Ovary (tissue), 9 donors: ENCODE results near the gene FKBP8. TPM values are rescaled to one million over a fixed set of nuclear protein-coding genes. Genes with fewer than 3 reads are reported as not detected.

ENCODE experiments used
- DNase-seq, 5 donors: peaks; one replicate each; pipeline ENCODE4 v3.0.0-alpha.2; 2019 to 2020
- H3K27ac ChIP-seq, 2 donors: fragments of 200-600 bp; one replicate each; pipeline versions ENCODE4 v1.5.1 to v1.8.0; 2019 to 2022
- H3K27me3 ChIP-seq: fragments of 200-600 bp; one replicate; pipeline ENCODE4 v1.8.0; 2022
- H3K36me3 ChIP-seq: fragments of 200-600 bp; sonication (generic); one replicate; pipeline ENCODE4 v1.5.1; 2019
- H3K4me1 ChIP-seq: one replicate; pipeline ENCODE4 v1.8.1; 2013; ENCODE audit warnings: mild to moderate bottlenecking, moderate library complexity; ENCODE audit not compliant: insufficient read depth
- H3K4me3 ChIP-seq: fragments of 200-600 bp; sonication (generic); one replicate; pipeline ENCODE4 v1.5.1; 2017
- H3K9me3 ChIP-seq, 2 donors: fragments of 200-600 bp in 1 of 2; sonication (generic) in 1 of 2; one replicate each; pipeline versions ENCODE4 v1.5.1 to v1.8.1; 2013 to 2019; ENCODE audit warnings: mild to moderate bottlenecking in 1 of 2, moderate library complexity in 1 of 2
- CTCF ChIP-seq, 3 donors: fragments of 450-650 bp in 2 of 3; fragments of 200-600 bp in 1 of 3; IDR thresholded peaks; one replicate each; pipeline versions ENCODE4 v1.5.1 to v1.8.0; 2016 to 2022; ENCODE audit warnings: antibody characterized with exemption in 3 of 3, mild to moderate bottlenecking in 1 of 3
- EP300 ChIP-seq: sonication (generic); formaldehyde crosslinking; IDR thresholded peaks from one replicate; pipeline ENCODE4 v1.6.1; 2017; ENCODE audit warnings: antibody characterized with exemption
- POLR2A ChIP-seq: fragments of 450-650 bp; IDR thresholded peaks from one replicate; pipeline ENCODE4 v1.6.1; 2017; ENCODE audit warnings: antibody characterized with exemption, mild to moderate bottlenecking, moderate library complexity
- WGBS, 3 donors: extraction: QIAGEN DNeasy Blood & Tissue Kit in 1 of 3; methylation state at CpG; one replicate each; pipeline versions ENCODE4 v1.1.5 to v1.1.7; 2013 to 2017; 5-methylcytosine and 5-hydroxymethylcytosine counted together
- intact Hi-C, 4 donors: fragments of 100-400 bp; cut with DNase I; formaldehyde crosslinking; loops; one replicate each; pipeline versions ENCODE4 v1.11.0 to v1.15.1; 2022 to 2023
- polyA plus RNA-seq, 2 donors: library from polyadenylated mRNA; stranded (reverse); fragments of 200-250 nt in 1 of 2; fragments of 350-450 nt in 1 of 2; fragmentation: Illumina TruSeq in 1 of 2; extraction: RNeasy Lipid Tissue Mini Kit (QIAGEN cat#74804) in 1 of 2; gene quantifications; one replicate each; pipeline ENCODE4 v1.2.3, GENCODE V29; 2013 to 2014
- total RNA-seq, 7 donors: library from RNA; depleted of rRNA in 2 of 7; stranded (reverse); fragments of >200 nt in 2 of 7; fragmentation: NEBNext Ultra II Directional in 3 of 7; extraction: Animal tissue kit (Norgen Biotek cat#: 25700) in 3 of 7; gene quantifications; one replicate each; pipeline versions ENCODE4 v1.1.0 to v1.2.4, GENCODE V29; 2016 to 2023
- donor health status: DM: no; HTN: no; CAD: no; lungs with moderate emphysema.
- donor health status: DM: no; HTN: no; CAD: no.
- donor health status: Bipolar disorder and iron deficiency.
- donor health status: DM: yes; HTN: yes; CAD: no.
- donor health status: DM: no; HTN: no; CAD: no.
- donor health status: DM: yes; HTN: yes; CAD: no.

The FKBP8 gene
- total and polyA plus RNA-seq, 9 donors, result 14.1 to 354 (median 290) TPM

GRCh38 chr19:18502638-18503294 lies 40.6 kb downstream of the FKBP8 start:
- no peak overlapping the region for H3K27ac ChIP-seq
- no peaks in the 10 kb centered on the region for H3K9me3 ChIP-seq
- peaks cover 48% of the 10 kb centered on the region for H3K4me1 ChIP-seq
- WGBS, 3 donors, result 80 to 82% (median 80%) methylated on average over 17 of the region's 17 CpGs
- no peaks in the 10 kb centered on the region for H3K27me3 ChIP-seq
- intact Hi-C loops, result no loop called here
- no peaks in the 10 kb centered on the region for H3K36me3 ChIP-seq
- H3K4me3 ChIP-seq, result no peak overlapping the region
- TF ChIP-seq POLR2A, result no peak
- TF ChIP-seq EP300, result no peak
- no peak for TF ChIP-seq CTCF (IDR thresholded peaks at IDR 0.05)
- no peak for DNase-seq

GRCh38 chr19:18502246-18502637 lies 41.1 kb downstream of the FKBP8 start:
- intact Hi-C loops, result no loop called here
- Histone ChIP-seq H3K4me1 (peaks cover 43% of the 10 kb centered on the region), H3K36me3 (no peaks in the 10 kb centered on the region), H3K9me3 (no peaks in the 10 kb centered on the region), H3K27ac (no peak overlapping the region), H3K27me3 (no peaks in the 10 kb centered on the region), H3K4me3 (no peak overlapping the region)
- TF ChIP-seq POLR2A, result no peak
- TF ChIP-seq EP300, result no peak
- TF ChIP-seq CTCF (IDR thresholded peaks at IDR 0.05), result no peak
- DNase-seq, result no peak
- WGBS, 3 donors, result 84 to 95% (median 87%) methylated on average over 6 to 7 of the region's 7 CpGs

- Histone ChIP-seq H3K4me1 (peaks cover 39% of the 10 kb centered on the region), H3K27ac (no peak overlapping the region), H3K36me3 (no peaks in the 10 kb centered on the region), H3K4me3 (no peak overlapping the region), H3K9me3 (no peaks in the 10 kb centered on the region), H3K27me3 (no peaks in the 10 kb centered on the region)
- WGBS, 3 donors, result 69 to 88% (median 88%) methylated on average over 9 of the region's 9 CpGs
- TF ChIP-seq CTCF (IDR thresholded peaks at IDR 0.05) (no peak), POLR2A (no peak), EP300 (no peak)
- DNase-seq, result no peak
- intact Hi-C loops, result no loop called here
These were observed 41.5 kb downstream of the FKBP8 start for GRCh38 chr19:18501832-18502231.

- WGBS, 3 donors, result 82 to 92% (median 87%) methylated on average over 13 of the region's 13 CpGs
- H3K9me3 ChIP-seq, result no peaks in the 10 kb centered on the region
- peaks cover 35% of the 10 kb centered on the region for H3K4me1 ChIP-seq
- H3K4me3 ChIP-seq, result no peak overlapping the region
- DNase-seq, result no peak
- TF ChIP-seq EP300 (no peak), POLR2A (no peak)
- intact Hi-C loops, result no loop called here
- H3K36me3 ChIP-seq, result no peaks in the 10 kb centered on the region
- no peaks in the 10 kb centered on the region for H3K27me3 ChIP-seq
- H3K27ac ChIP-seq, result no peak overlapping the region
These were observed 42.0 kb downstream of the FKBP8 start for GRCh38 chr19:18501351-18501750.

- intact Hi-C loops, result no loop called here
- WGBS, 3 donors, result 42 to 57% (median 55%) methylated on average over 11 of the region's 11 CpGs
- peak in 2 of 5 donors; percentile 57 to 74 for DNase-seq
- Histone ChIP-seq H3K4me3 (no peak overlapping the region), H3K27ac (peak overlapping the region in 1 of 2 donors; percentile 7), H3K27me3 (no peaks in the 10 kb centered on the region), H3K36me3 (no peaks in the 10 kb centered on the region), H3K4me1 (peaks cover 35% of the 10 kb centered on the region), H3K9me3 (no peaks in the 10 kb centered on the region)
- TF ChIP-seq POLR2A, result no peak
- no peak for TF ChIP-seq CTCF (IDR thresholded peaks at IDR 0.05)
- no peak for TF ChIP-seq EP300
These were observed 42.6 kb downstream of the FKBP8 start for GRCh38 chr19:18500799-18501198.
